ENCODE measurements around the gene PELI2.

The PELI2 gene

GRCh38 chr14:56156096-56156495 lies 37.9 kb downstream of the PELI2 start:
- no peak overlapping the region for H3K4me2 ChIP-seq (ENCODE audit: low read depth, low read length)
- H2AFZ ChIP-seq (ENCODE audit: low read length): no peak overlapping the region
- no peak overlapping the region for H3K9ac ChIP-seq (ENCODE audit: low read length)
- H3K36me3 ChIP-seq (replicated peaks; ENCODE audit: insufficient read depth, low read length): no peaks in the 10 kb centered on the region
- H3K79me2 ChIP-seq (ENCODE audit: low read length): no peaks in the 10 kb centered on the region
- no peaks in the 10 kb centered on the region for H3K4me1 ChIP-seq (ENCODE audit: low read length)
- H3K27me3 ChIP-seq (replicated peaks; ENCODE audit: insufficient read depth, low read length): no peaks in the 10 kb centered on the region
- H3K9me2 ChIP-seq (replicated peaks; ENCODE audit: insufficient read depth, low read length): no peaks in the 10 kb centered on the region
- H3K27ac ChIP-seq (ENCODE audit: low read length): no peak overlapping the region
- no peaks in the 10 kb centered on the region for H3K9me3 ChIP-seq (replicated peaks; ENCODE audit: insufficient read depth, low read length)
- DNase-seq: no peak
- no peak for TF ChIP-seq CTCF (IDR thresholded peaks at IDR 0.05; ENCODE audit: low read length)
- no peaks in the 10 kb centered on the region for H3F3A ChIP-seq (ENCODE audit: insufficient read depth, low read length)
- no peaks in the 10 kb centered on the region for H4K20me1 ChIP-seq (ENCODE audit: insufficient read depth, low read length)
- no peak overlapping the region for H3K4me3 ChIP-seq (ENCODE audit: low read length)

GRCh38 chr14:56159066-56159465 lies 40.9 kb downstream of the PELI2 start:
- DNase-seq: no peak
- Histone ChIP-seq H3K4me3 (ENCODE audit: low read length) (no peak overlapping the region), H3K9me2 (replicated peaks; ENCODE audit: insufficient read depth, low read length) (no peaks in the 10 kb centered on the region), H3K27me3 (replicated peaks; ENCODE audit: insufficient read depth, low read length) (no peaks in the 10 kb centered on the region), H3K27ac (ENCODE audit: low read length) (no peak overlapping the region), H3K4me1 (ENCODE audit: low read length) (no peaks in the 10 kb centered on the region), H3K9ac (ENCODE audit: low read length) (no peak overlapping the region), H3K4me2 (ENCODE audit: low read depth, low read length) (no peak overlapping the region), H2AFZ (ENCODE audit: low read length) (no peak overlapping the region), H3K79me2 (ENCODE audit: low read length) (no peaks in the 10 kb centered on the region), H3K36me3 (replicated peaks; ENCODE audit: insufficient read depth, low read length) (no peaks in the 10 kb centered on the region), H4K20me1 (ENCODE audit: insufficient read depth, low read length) (no peaks in the 10 kb centered on the region), H3K9me3 (replicated peaks; ENCODE audit: insufficient read depth, low read length) (no peaks in the 10 kb centered on the region), H3F3A (ENCODE audit: insufficient read depth, low read length) (no peaks in the 10 kb centered on the region)
- TF ChIP-seq EZH2 (optimal IDR thresholded peaks at IDR 0.05; ENCODE audit: low read depth, low read length) (no peak), CTCF (IDR thresholded peaks at IDR 0.05; ENCODE audit: low read length) (no peak), EZH2phosphoT487 (IDR thresholded peaks at IDR 0.05; ENCODE audit: low read length) (no peak)

- Histone ChIP-seq H2AFZ (ENCODE audit: low read length) (no peak overlapping the region), H3K27ac (ENCODE audit: low read length) (no peak overlapping the region), H3K27me3 (replicated peaks; ENCODE audit: insufficient read depth, low read length) (no peaks in the 10 kb centered on the region), H3K9ac (ENCODE audit: low read length) (no peak overlapping the region), H3K9me3 (replicated peaks; ENCODE audit: insufficient read depth, low read length) (no peaks in the 10 kb centered on the region), H3K79me2 (ENCODE audit: low read length) (no peaks in the 10 kb centered on the region), H3K4me1 (ENCODE audit: low read length) (no peaks in the 10 kb centered on the region), H3K4me2 (ENCODE audit: low read depth, low read length) (no peak overlapping the region), H3K36me3 (replicated peaks; ENCODE audit: insufficient read depth, low read length) (no peaks in the 10 kb centered on the region), H3F3A (ENCODE audit: insufficient read depth, low read length) (no peaks in the 10 kb centered on the region), H3K4me3 (ENCODE audit: low read length) (no peak overlapping the region), H4K20me1 (ENCODE audit: insufficient read depth, low read length) (no peaks in the 10 kb centered on the region), H3K9me2 (replicated peaks; ENCODE audit: insufficient read depth, low read length) (no peaks in the 10 kb centered on the region)
- DNase-seq: no peak
- no peak for TF ChIP-seq EZH2phosphoT487 (IDR thresholded peaks at IDR 0.05; ENCODE audit: low read length)
- TF ChIP-seq CTCF (IDR thresholded peaks at IDR 0.05; ENCODE audit: low read length): no peak
- TF ChIP-seq EZH2 (optimal IDR thresholded peaks at IDR 0.05; ENCODE audit: low read depth, low read length): no peak
These were observed 41.9 kb downstream of the PELI2 start for GRCh38 chr14:56160088-56160487.

GRCh38 chr14:56161658-56162057 lies 43.4 kb downstream of the PELI2 start:
- Histone ChIP-seq H3K36me3 (replicated peaks; ENCODE audit: insufficient read depth, low read length) (no peaks in the 10 kb centered on the region), H3F3A (ENCODE audit: insufficient read depth, low read length) (no peaks in the 10 kb centered on the region), H3K9ac (ENCODE audit: low read length) (no peak overlapping the region), H3K27me3 (replicated peaks; ENCODE audit: insufficient read depth, low read length) (no peaks in the 10 kb centered on the region), H3K4me3 (ENCODE audit: low read length) (no peak overlapping the region), H3K4me2 (ENCODE audit: low read depth, low read length) (no peak overlapping the region), H3K4me1 (ENCODE audit: low read length) (no peaks in the 10 kb centered on the region), H3K9me2 (replicated peaks; ENCODE audit: insufficient read depth, low read length) (no peaks in the 10 kb centered on the region), H3K79me2 (ENCODE audit: low read length) (no peaks in the 10 kb centered on the region), H4K20me1 (ENCODE audit: insufficient read depth, low read length) (no peaks in the 10 kb centered on the region), H3K27ac (ENCODE audit: low read length) (no peak overlapping the region), H3K9me3 (replicated peaks; ENCODE audit: insufficient read depth, low read length) (no peaks in the 10 kb centered on the region), H2AFZ (ENCODE audit: low read length) (no peak overlapping the region)
- no peak for DNase-seq
- TF ChIP-seq EZH2 (optimal IDR thresholded peaks at IDR 0.05; ENCODE audit: low read depth, low read length) (no peak), EZH2phosphoT487 (IDR thresholded peaks at IDR 0.05; ENCODE audit: low read length) (no peak)
